LNCaP clone FGC (cell line): ENCODE measurements around the gene XRCC1.
A peak's percentile ranks its signal among the peaks of the same experiment; 100 is the strongest.

Experiments
- DNase-seq: peaks from one replicate; pipeline ENCODE4 v3.0.0-alpha.2; 2011; ENCODE audit warnings: low read depth
- H3K4me3 ChIP-seq: 2 replicates; pipeline ENCODE4 v1.5.1; 2011; ENCODE audit warnings: mild to moderate bottlenecking, low read depth, low read length, control low read depth
- CTCF ChIP-seq: IDR thresholded peaks from 2 replicates; pipeline ENCODE4 v1.5.1; 2012; ENCODE audit warnings: mild to moderate bottlenecking; ENCODE audit not compliant: control insufficient read depth, insufficient read depth; ENCODE audit errors: extremely low read depth

XRCC1 gene

GRCh38 chr19:43619262-43620060, 44.1 kb upstream of the XRCC1 start, which contains the start of gene ZNF428:
Gene ZNF428 (minus strand): TSS chr19:43619629. CDS start chr19:43614304, 5,325 bp downstream.
- TF ChIP-seq CTCF: no peak
- H3K4me3 ChIP-seq: peak within 1 kb of the TSS; percentile 65
- peak; percentile 48 for DNase-seq

DNA sequence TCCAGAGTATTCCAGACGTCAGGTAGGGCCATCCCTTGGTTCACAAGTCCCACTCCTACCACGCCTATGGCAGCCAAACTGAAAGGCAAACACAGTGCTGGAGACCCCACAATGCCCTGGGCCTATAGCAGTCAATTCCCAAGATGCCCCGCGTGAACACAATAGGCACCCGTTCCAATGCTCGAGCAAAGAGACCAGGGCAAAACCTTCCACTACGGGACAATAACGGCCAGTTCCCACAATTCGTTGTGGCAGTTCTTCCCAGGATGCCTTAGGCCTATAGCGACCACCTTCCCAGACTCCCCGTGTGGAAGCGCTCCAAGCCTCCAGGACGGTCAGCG, 43.6 kb upstream of the XRCC1 start:
- no peak for DNase-seq
- H3K4me3 ChIP-seq: peak overlapping the region; percentile 65
- TF ChIP-seq CTCF: no peak

GRCh38 chr19:43616954-43617353, 41.6 kb upstream of the XRCC1 start:
- H3K4me3 ChIP-seq: no peak overlapping the region
- TF ChIP-seq CTCF: no peak
- no peak for DNase-seq

- no peak for DNase-seq
- no peak for TF ChIP-seq CTCF
- no peak overlapping the region for H3K4me3 ChIP-seq
These were observed 41.0 kb upstream of the XRCC1 start for GRCh38 chr19:43616306-43616705.

DNA sequence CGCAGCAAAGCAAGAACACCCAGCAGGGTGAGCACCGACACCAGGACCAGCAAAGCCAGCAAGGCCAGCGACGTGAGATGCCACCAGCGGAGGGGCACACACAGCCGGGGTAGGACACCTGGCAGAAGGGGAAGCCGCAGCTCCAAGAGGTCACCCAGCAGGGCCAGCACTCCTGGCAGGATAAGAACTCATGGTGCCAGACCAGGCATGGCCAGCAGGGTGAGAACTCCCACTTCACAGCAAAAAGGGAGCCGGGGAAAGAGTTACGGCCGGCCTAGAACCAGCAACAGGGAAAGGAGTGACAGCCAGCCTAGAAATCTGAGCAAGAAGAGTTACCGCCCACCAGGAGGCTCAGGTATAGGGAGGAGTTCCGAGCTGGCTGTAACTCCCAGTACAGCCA, 37.0 kb upstream of the XRCC1 start:
- TF ChIP-seq CTCF: no peak
- no peak for DNase-seq
- no peak overlapping the region for H3K4me3 ChIP-seq

DNA sequence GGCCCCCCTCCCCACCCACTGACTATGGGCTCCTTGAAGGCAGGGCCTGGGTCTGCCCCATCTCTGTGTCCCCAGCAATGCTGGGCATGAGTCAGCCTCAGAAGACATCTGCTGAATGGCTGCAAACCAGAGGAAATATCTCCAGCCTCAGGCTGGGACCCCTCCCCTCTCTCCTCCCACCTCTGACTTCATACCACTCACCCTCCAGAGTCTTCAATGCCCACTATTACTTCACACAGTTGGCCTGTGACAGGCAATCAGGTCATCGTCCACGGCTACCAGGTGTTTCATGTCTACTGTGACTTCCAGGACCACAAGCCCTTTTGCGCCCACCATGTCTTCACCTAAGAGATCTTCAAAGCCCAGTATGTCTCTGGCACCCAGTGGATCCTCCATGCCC, 36.5 kb upstream of the XRCC1 start, which contains the start of gene SRRM5:
Gene SRRM5 (plus strand): TSS at position 301 of the 400 bp plus-strand sequence. CDS start 34 bp downstream, at position 335.
- no peak within 1 kb of the TSS for H3K4me3 ChIP-seq
- DNase-seq: no peak
- TF ChIP-seq CTCF: no peak

GRCh38 chr19:43610493-43610892, 35.2 kb upstream of the XRCC1 start:
- DNase-seq: no peak
- no peak for TF ChIP-seq CTCF
- no peak overlapping the region for H3K4me3 ChIP-seq
